SK-MEL-5 (cell line): Measurements from ENCODE around the gene ANKLE1. TPM values are rescaled to one million over a fixed set of nuclear protein-coding genes. Genes with fewer than 3 reads are reported as not detected.

Experiments used
- DNase-seq: peaks from one replicate; pipeline ENCODE4 v3.0.0-alpha.2; 2016; ENCODE audit warnings: low read depth, low spot score
- in situ Hi-C: cut with HindIII; loops from 2 replicates; pipeline ENCODE4 v1.10.0; 2016; ENCODE audit warnings: low sequenced_read_pairs, high pct_unique_total_duplicates, low pct_unique_long_range_greater_than_20kb
- total RNA-seq: library from RNA; depleted of rRNA; stranded (reverse); fragments of >200 nt; shearing (Covaris generic); gene quantifications from 2 replicates; pipeline ENCODE4 v1.2.3, GENCODE V29; 2014

The ANKLE1 gene
- total RNA-seq, 1 experiment from 2014 or later: 1.3 TPM

DNA sequence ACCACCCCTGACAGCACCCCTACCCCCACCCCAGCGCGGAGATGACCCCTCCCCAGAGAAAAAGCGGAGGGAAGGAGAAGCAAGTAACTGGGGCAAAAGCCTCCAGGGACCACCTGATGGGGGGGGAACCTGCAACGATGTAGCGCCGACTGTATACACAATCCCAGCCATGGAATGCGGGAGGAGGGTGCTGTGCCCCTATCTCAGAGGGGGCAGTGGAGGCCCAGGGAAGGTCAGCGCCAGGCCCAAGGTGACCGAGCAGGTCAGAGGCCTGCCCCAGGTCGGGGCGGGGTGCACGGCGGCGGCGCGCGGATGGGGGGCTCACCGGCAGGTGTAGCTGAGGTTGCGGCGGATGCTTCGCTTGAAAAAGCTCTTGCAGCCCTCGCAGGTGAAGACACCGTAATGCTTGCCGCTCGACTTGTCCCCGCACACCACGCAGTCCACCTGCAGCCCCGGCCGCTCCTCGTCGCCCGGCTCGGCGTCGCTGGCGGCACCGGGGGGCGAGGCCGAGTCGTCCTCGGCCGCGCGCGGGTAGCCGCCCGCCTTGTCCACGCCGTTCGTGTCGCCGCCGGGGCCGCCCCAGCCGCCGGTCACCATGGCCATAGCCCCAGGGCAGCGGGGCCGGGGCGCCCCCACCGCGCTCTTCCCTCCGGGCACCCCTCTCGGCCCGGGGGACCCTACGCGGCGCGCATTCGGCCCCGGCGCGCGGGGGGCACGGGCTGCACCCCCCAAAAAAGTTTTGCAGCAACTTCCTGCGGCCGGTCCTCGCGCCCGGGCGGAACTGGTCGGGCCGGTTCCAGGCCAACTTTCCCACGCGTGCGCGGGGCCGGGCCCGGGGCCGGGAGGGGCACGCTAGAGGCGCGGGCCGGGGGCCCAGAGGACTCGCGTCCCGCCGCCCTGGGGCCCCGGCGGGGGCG, 36.8 kb upstream of the ANKLE1 start:
- in situ Hi-C loops: no loop called here
- no peak for DNase-seq

DNA sequence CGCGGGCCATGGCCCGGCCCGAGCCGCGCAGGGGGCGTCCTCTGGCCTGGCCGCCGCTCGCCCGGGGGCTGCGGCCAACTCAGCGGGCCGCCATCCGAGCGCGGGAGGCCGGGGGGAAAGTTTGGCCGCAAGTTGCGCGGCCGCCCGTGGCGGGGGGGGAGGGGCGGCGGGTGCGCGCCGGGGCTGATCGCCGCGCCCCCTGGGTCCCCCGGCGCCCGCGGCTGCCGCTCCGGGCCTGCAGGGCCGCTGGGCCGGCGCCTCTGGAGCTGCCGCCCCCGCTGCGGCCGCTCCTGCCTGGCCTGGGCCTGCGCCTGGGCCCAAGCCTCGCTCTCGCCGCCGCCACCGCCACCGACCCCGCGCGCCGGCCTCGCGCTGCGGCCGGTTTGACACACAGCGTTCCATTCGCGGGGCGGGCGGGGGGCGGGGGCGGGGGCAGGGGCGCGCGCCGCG, 36.1 kb upstream of the ANKLE1 start, which contains the start of gene NR2F6:
Gene NR2F6, minus strand, starts transcription at position 385 of the 450 bp plus-strand sequence. CDS start 699 bp downstream, outside the sequence.
- in situ Hi-C loops: no loop called here
- no peak for DNase-seq

DNA sequence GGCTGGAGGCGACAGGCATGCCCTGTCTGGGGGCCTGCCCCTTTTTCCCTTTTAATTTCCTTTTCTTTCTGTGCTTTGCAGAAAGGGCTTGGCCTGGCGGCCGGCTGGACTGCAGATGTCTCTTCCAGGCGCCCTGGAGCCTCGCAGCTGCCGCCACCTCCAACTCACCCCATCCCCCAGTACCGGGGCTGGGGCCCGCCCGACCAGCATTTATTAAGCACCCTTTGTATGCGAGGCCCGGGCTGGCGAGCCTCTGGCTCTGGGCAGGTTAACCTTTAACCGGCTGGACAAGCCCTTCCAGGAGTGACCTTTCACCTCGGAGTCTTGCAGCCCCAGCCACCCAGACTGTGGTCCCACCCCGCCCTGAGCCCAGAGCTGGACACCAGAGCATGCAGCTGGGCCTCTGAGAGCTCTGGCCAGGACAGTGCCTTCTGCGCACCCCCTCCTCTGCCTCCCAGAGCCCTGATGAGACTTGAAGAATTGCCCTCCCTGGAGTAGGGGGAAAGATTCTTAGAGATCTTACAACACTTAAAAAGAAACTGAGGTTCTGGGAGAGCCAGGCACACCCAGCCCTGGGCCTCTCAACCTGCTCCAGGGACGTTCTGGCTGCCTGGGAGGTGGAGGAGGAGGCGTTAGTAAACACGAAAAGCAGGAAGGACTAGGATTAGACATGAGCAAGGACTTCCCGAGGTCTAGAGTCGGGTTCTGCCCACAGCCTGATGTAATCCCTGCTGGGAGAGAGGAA, 34.8 kb upstream of the ANKLE1 start:
- DNase-seq: no peak
- in situ Hi-C loops: no loop called here

DNA sequence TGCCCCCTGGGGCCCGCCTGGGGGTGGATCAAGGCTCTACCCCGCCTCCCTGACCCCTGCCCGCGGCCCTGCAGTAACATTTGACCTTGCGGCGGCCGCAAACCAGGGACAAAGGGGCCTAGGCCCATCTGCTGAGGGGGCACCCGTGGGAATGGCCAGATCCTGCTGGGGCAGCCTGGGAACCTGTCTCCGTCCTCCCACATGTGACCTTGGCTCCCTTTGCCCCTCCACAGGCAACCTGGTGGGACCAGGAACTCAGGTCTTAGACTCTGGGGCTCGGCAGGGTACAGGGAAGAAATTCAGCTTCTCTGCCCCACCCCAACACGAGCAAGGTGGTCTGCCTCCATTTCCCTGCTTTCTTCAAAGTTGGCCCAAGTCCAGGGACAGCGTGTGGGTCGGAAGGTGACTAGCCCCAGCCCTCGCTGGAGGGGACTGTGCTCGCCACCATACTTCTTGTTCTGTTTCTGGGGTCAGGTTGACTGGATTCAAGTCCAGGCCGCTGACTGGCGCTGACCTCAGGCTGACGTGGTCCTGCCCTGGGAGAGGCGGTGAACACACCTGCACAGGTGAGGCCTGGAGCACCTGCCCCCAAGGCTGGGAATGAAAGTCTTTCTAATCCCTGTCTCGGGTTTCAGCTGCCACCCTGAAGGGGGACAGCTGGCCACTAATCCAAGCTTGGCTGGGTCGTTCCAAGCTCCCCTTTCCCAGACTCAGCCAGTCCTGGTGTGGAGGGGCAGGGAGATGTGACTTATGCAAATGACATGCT, 33.5 kb upstream of the ANKLE1 start:
- DNase-seq: no peak
- in situ Hi-C loops: no loop called here

DNA sequence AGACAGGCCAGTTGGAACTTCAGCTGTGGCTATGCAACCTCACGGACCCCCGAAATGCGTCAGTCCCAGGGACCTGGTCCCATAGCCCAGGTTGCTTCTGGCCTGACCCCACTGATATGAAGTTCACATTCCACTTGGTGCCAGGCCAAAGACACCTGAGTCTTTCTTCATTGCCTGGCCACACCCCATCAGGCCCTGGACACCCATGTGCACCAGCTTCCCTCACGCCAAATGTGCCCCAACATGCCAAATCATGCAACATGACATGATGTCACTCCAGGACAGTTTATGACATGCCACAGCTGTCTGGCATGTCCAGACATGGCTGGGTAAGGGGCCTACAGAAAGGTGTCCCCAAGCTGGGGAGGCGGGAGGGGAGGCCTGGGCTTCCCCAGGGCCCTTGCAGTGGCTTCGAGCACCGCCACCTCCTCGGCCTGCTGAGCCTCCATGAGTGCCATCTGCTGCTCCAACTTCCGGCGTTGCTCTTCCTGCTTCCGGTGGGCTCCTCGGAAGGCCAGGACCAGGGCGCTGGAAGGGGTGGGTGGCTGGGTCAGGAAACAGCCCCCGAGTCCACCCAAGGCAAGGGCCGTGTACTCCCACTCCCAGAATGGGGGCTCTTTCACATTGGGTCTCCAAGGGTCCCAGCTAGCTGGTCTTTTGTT, 31.7 kb upstream of the ANKLE1 start:
- DNase-seq: no peak
- in situ Hi-C loops: no loop called here

DNA sequence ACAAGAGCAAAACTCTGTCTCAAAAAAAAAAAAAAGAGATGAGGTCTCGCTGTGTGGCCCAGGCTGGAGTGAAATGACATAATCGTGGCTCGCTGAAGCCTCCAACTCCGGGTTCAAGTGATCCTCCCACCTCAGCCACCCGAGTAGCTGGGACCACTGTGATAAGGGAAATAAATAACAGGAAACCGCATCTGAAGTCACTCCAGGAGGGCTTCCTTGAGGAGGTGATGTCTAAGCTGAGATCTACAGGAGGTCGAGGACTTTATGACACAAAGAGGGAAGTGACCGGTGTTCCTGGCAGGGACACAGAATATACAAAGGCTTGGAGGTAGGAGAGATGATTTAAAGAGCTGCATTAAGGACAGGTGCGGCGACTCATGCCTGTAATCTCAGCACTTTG, 27.1 kb upstream of the ANKLE1 start:
- in situ Hi-C loops: no loop called here
- no peak for DNase-seq

DNA sequence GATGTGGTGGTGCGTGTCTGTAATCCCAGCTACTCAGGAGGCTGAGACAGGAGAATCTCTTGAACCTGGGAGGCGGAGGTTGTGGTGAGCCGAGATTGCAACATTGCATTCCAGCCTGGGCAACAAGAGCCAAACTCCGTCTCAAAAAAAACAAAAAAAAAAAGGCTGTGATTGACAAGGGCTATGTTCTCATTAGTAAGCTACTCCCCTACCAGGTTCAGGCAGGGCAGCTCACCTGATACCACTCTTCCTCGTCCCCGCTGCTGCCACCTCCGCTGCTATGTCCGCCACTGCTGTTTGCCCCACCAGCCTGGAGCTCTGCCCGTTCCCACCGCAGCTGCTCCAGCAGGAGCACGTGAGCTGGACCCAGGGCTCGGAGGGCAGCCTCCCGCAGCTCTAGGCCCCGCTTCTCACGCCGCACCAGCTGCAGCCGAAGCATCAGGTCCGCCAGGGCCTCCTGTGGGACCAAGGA, 26.5 kb upstream of the ANKLE1 start:
- in situ Hi-C loops: no loop called here
- DNase-seq: no peak

DNA sequence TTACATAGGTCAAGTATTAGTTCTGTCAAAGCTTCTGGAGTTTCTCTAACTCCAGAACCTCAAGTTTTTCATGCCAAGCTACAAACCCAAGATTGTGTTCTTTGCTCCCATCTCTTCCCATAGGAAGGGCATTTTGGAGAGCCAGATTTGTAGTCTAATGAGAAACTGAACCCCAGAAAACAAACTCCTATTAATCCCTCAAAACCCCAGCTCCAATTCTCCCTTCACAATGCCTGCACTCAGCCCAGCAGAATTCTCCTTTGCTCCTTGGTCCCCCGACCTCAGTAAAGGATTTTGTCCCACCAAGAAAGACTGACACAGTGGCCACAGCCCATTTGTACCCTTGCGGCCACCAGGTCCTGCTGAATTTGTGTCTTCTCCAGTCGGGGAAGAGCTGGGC, 25.6 kb upstream of the ANKLE1 start:
- no peak for DNase-seq
- in situ Hi-C loops: no loop called here

DNA sequence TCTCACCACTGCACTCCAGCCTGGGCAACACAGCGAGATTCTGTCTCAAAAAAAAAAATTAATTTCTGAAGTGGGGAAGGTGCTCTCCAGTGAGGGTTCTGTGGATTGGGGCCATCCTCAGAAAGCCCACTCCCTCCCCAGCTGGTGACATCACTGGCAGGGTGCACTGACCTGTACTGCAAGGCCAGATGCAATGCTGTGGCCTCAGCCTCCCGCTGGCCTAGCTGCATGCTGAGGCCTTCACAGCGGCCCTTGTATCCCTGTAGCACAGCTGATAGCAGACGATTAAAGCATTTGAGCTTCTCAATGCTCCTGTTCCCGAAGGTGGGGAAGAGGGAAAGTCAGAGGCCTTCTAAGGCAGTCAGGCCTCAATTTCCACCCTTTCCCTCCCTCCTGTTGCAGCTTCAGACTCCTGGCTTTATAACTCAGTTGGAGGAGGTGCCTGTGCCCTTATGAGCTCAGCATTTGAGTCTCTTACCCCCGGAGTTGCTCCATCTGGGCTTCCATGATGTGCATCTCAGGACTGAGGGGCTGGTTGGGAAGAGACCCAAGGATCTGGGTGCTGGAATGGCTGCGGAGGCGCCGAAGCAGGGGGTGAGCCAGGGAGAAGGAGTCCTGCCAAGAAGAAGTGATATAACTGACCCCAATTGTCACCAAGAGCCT, 22.5 kb upstream of the ANKLE1 start:
- DNase-seq: no peak
- in situ Hi-C loops: no loop called here

DNA sequence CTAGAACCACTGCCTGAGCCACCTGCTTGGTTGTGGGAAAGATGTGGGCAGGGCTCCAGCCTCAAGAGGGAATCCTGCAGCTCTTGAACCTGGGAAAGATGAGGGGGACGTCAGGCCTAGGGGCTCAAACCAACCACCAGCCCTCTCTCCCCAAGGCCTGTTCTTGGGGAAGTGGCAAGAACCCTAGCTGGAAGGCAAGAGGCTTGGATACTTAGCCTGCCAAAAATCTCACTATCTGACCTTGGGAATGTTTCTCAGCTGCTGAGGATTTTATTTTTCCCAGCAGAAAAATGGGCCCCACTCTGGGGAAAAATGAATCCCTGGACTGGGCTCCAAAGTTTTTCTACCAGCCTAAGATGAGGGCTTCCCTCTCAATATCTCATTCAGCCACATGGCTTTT, 21.8 kb upstream of the ANKLE1 start:
- in situ Hi-C loops: no loop called here
- DNase-seq: no peak

DNA sequence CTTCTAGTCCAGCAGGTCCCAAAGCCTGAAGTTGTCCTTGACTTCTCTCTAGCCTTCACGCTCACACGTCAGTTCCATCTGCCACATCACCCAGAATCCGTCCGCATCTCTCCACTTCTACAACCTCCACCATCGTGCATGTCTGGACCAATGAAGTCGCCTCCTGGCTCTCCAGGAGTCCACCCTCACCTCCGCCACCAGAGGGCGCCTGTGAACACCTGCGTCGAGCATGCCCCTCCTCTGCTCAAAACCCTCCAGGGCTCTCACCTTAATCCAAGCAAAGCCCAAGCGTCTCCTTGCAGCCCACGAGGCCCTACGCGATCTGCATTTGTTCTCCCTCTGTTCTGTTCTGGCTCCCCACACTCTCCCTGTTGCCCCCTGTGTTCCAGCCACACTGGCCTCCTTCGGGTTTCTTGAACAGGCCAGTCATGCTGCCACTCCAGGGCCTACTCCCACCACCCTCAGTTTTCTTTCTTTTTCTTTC, 20.8 kb upstream of the ANKLE1 start:
- in situ Hi-C loops: no loop called here
- peak; percentile 86 for DNase-seq

DNA sequence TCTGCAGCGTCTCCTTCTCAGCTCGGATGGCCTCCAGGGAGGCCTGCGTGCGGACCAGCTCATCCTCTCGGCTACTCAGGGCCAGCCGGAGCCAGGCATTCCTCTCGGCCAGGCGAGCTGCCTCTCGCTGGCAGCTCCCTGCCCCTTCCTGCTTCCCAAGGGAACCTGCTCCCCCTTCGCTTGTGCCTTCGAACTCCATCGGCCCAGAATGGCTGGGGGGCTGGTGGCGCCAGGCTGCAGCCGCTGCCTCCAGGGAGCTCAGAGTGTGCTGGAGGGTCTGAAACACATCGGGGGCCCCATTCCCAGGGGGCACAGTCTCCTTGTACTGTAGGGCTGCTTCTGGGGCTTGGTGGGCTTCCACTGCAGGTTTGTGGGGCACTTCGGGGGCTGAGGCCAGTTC, 19.1 kb upstream of the ANKLE1 start:
- in situ Hi-C loops: no loop called here
- DNase-seq: no peak

DNA sequence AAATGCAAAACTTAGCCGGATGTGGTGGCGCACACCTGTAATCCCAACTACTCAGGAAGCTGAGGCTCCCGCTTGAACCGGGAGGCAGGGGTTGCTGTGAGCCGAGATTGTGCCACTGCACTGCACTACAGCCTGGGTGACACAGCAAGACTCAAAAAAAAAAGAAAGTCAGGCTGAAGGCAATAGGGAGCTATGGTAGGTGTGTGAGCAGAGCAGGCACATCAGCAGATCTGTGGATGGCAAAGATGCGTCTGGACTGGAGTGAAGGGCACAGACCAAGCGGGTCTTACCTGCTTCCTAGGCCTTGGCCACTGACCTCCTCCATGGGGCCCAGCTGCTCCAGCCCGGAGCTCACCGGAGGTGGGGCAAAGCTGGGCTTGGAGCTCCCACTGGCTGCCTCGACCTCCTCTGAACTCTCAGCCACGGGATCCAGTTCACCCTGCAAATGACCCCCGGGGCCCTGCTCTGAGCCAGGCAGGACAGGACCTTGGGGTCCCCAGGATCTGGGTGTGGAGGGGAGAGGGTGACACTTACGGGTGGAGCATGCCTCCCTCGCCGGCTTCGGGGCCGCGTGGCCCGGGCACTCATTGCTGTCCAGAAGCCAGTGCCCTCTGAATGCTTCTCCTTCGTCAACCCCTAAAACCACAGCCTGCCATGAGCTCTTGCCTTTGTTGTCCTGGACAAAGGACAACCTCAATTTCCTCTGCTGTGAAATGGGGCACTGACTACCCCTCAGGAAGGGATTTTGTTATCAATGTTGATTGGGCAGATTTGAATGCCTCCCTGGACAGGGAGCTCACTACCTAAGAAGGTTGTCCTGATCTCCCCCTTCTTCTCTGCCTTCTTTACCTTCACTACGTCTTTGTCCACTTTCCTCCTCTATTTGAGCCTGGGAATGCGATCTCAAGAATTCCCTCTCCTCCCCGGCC, 17.7 kb upstream of the ANKLE1 start:
- no peak for DNase-seq
- in situ Hi-C loops: no loop called here

DNA sequence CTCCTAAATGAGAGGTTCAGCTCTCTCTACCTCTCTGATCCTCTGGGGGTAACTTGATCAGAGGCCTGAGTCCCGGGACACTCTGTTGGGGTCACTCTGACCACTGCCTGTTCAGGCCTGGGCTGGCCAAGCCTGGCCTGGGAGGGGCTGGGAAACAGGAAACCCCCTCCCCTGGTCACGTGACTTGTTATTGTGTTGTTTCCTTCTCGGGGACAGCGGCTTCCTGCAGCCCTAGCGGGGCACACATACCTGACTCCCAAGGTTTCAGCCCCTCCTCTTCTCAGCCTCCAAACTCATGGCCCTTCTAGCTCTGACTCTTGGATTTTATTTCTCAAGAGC, 17.1 kb upstream of the ANKLE1 start, which contains the start of gene USHBP1:
Gene USHBP1, minus strand, starts transcription at position 105 of the 339 bp plus-strand sequence. CDS start 446 bp downstream, outside the sequence.
- in situ Hi-C loops: no loop called here
- DNase-seq: no peak

DNA sequence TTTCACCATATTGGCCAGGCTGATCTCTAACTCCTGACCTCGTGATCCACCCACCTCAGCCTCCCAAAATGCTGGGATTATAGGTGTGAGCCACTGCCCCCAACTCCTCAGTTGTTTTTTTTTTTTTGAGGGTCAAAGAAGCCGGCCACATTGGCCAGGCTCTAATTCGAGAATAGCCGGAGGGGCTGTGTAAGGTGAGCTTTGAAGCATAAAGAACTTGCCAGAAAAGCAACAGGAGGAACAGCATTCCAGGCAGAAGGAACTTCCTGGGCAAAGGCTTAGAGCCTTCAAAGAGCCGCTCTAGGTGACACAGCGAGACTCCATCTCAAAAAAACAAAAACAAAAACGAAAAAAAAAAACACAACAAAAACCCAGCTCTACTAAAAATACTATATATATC, 15.7 kb upstream of the ANKLE1 start:
- in situ Hi-C loops: no loop called here

DNA sequence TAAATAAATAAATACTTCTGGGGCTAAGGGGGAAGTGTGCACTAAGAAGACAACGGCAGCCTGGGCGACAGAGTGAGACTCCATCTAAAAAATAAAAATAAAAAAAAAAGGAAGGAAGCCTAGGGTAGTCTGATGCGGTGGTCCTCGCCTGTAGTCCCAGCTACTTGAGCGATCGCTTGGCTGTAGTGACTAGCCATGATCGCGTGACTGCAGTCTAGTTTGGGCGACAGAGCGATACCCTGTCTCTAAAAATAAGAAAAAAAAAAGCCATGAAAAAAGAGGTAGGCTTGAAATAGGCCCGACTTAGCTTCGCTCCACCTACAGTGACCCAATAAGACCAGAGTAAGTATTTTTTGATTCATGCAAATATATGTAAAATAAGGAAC, 15.1 kb upstream of the ANKLE1 start:
- in situ Hi-C loops: no loop called here
- no peak for DNase-seq

More for the DNA sequence above, 15.7 kb upstream of the ANKLE1 start:
- DNase-seq: no peak
